Neural progenitor cell (in vitro differentiated cells): ENCODE results near the gene MEIS2. TPM values are rescaled to one million over a fixed set of nuclear protein-coding genes. Genes with fewer than 3 reads are reported as not detected.
A peak's percentile ranks its signal among the peaks of the same experiment; 100 is the strongest.

Source experiments
- DNase-seq: peaks from one replicate; pipeline ENCODE4 v3.0.0-alpha.2; 2016; ENCODE audit warnings: low spot score
- H2AFZ ChIP-seq: fragments of 200-600 bp; sonication (generic); replicated peaks from 2 replicates; pipeline ENCODE4 v1.6.1; 2016; ENCODE audit warnings: antibody characterized with exemption
- H3F3A ChIP-seq: fragments of 200-600 bp; sonication (generic); 2 replicates; pipeline ENCODE4 v1.6.1; 2016; ENCODE audit warnings: antibody characterized with exemption, low read depth
- H3K27ac ChIP-seq: fragments of 200-600 bp; sonication (generic); 2 replicates; pipeline ENCODE4 v1.5.1; 2016; ENCODE audit warnings: mild to moderate bottlenecking
- H3K27me3 ChIP-seq: fragments of 200-600 bp; sonication (generic); 2 replicates; pipeline ENCODE4 v1.6.1; 2016; ENCODE audit warnings: mild to moderate bottlenecking, moderate library complexity
- H3K36me3 ChIP-seq: fragments of 200-600 bp; sonication (generic); 2 replicates; pipeline ENCODE4 v1.5.1; 2016
- H3K4me1 ChIP-seq: fragments of 200-600 bp; sonication (generic); 2 replicates; pipeline ENCODE4 v1.6.1; 2016; ENCODE audit warnings: mixed run types
- H3K4me2 ChIP-seq: fragments of 200-600 bp; sonication (generic); 2 replicates; pipeline ENCODE4 v1.6.1; 2016
- H3K4me3 ChIP-seq: fragments of 200-600 bp; sonication (generic); 2 replicates; pipeline ENCODE4 v1.5.1; 2016
- H3K79me2 ChIP-seq: fragments of 200-600 bp; sonication (generic); 2 replicates; pipeline ENCODE4 v1.6.1; 2016; ENCODE audit warnings: low read depth
- H3K9ac ChIP-seq: fragments of 200-600 bp; sonication (generic); 2 replicates; pipeline ENCODE4 v1.6.1; 2016
- H3K9me3 ChIP-seq: fragments of 200-600 bp; sonication (generic); 2 replicates; pipeline ENCODE4 v1.5.1; 2016; ENCODE audit warnings: low read depth
- H4K20me1 ChIP-seq: fragments of 200-600 bp; sonication (generic); 2 replicates; pipeline ENCODE4 v1.6.1; 2016; ENCODE audit warnings: low read depth
- H3K27ac Mint-ChIP-seq: 3 replicates; pipeline ENCODE4 v1.8.0; 2021; ENCODE audit warnings: mixed read lengths
- H3K27me3 Mint-ChIP-seq: 2 replicates; pipeline ENCODE4 v1.8.0; 2022; ENCODE audit warnings: low read depth, mild to moderate bottlenecking, inconsistent platforms, moderate library complexity, mixed read lengths; ENCODE audit not compliant: insufficient read depth
- H3K36me3 Mint-ChIP-seq: 3 replicates; pipeline ENCODE4 v1.8.0; 2021; ENCODE audit warnings: mixed read lengths
- H3K4me1 Mint-ChIP-seq: 3 replicates; pipeline ENCODE4 v1.8.0; 2021; ENCODE audit warnings: mixed read lengths
- H3K4me3 Mint-ChIP-seq: 3 replicates; pipeline ENCODE4 v1.8.0; 2021; ENCODE audit warnings: mild to moderate bottlenecking, moderate library complexity, mixed read lengths
- H3K9me3 Mint-ChIP-seq: 3 replicates; pipeline ENCODE4 v1.8.0; 2020; ENCODE audit warnings: mixed read lengths
- CTCF ChIP-seq: fragments of 200-600 bp; sonication (generic); IDR thresholded peaks from 2 replicates; pipeline ENCODE4 v1.5.1; 2017; ENCODE audit warnings: antibody characterized with exemption, mild to moderate bottlenecking
- EZH2 ChIP-seq: fragments of 200-600 bp; sonication (generic); IDR thresholded peaks from 2 replicates; pipeline ENCODE4 v1.6.1; 2017; ENCODE audit warnings: antibody characterized with exemption, mild to moderate bottlenecking, moderate library complexity
- EZH2phosphoT487 ChIP-seq: fragments of 200-600 bp; sonication (generic); IDR thresholded peaks from 2 replicates; pipeline ENCODE4 v1.6.1; 2017; ENCODE audit warnings: antibody characterized with exemption
- total RNA-seq: library from RNA; depleted of rRNA; stranded (reverse); fragments of >200 nt; gene quantifications from 2 replicates; pipeline ENCODE4 v1.2.3, GENCODE V29; 2015; ENCODE audit warnings: low replicate concordance

MEIS2 gene
- total RNA-seq, 1 donor from 2014 or later, result 18.3 TPM

- H3K9me3 ChIP-seq, result no peaks in the 10 kb centered on the region
- H3K79me2 ChIP-seq, result no peaks in the 10 kb centered on the region
- TF ChIP-seq EZH2 (no peak), CTCF (no peak), EZH2phosphoT487 (peak; percentile 95)
- H3K36me3 ChIP-seq, result no peaks in the 10 kb centered on the region
- DNase-seq, result peak; percentile 93
- Mint-ChIP-seq H3K27ac (peak overlapping the region; percentile 93), H3K9me3 (no peaks in the 10 kb centered on the region), H3K27me3 (peaks cover 20% of the 10 kb centered on the region), H3K4me3 (peak overlapping the region; percentile 78), H3K36me3 (peaks cover 3% of the 10 kb centered on the region), H3K4me1 (peaks cover 37% of the 10 kb centered on the region)
- H3K4me3 ChIP-seq, result peak overlapping the region; percentile 37
- H3K27ac ChIP-seq, result peak overlapping the region; percentile 89
- H3K4me1 ChIP-seq, result peaks cover 52% of the 10 kb centered on the region
- H2AFZ ChIP-seq, result no peak overlapping the region
- peak overlapping the region; percentile 83 for H3K4me2 ChIP-seq
- H4K20me1 ChIP-seq, result no peaks in the 10 kb centered on the region
- no peak overlapping the region for H3K9ac ChIP-seq
- peaks cover 57% of the 10 kb centered on the region for H3F3A ChIP-seq
- peaks cover 4% of the 10 kb centered on the region for H3K27me3 ChIP-seq
Observed at GRCh38 chr15:37045859-37046740, 54.2 kb downstream of the MEIS2 start.

- H3K9me3 ChIP-seq, result no peaks in the 10 kb centered on the region
- TF ChIP-seq CTCF, result no peak
- TF ChIP-seq EZH2, result no peak
- H3K4me2 ChIP-seq, result peak overlapping the region; percentile 83
- H3K4me1 Mint-ChIP-seq, result peaks cover 37% of the 10 kb centered on the region
- no peaks in the 10 kb centered on the region for H3K9me3 Mint-ChIP-seq
- no peak overlapping the region for H2AFZ ChIP-seq
- peaks cover 3% of the 10 kb centered on the region for H3K36me3 Mint-ChIP-seq
- peaks cover 62% of the 10 kb centered on the region for H3K4me1 ChIP-seq
- H3K27ac Mint-ChIP-seq, result peak overlapping the region; percentile 18
- H3K27ac ChIP-seq, result peak overlapping the region; percentile 89
- DNase-seq, result peak; percentile 61
- H3K36me3 ChIP-seq, result no peaks in the 10 kb centered on the region
- H4K20me1 ChIP-seq, result no peaks in the 10 kb centered on the region
- no peaks in the 10 kb centered on the region for H3K79me2 ChIP-seq
- H3K4me3 ChIP-seq, result peak overlapping the region; percentile 37
- H3K9ac ChIP-seq, result no peak overlapping the region
- peak overlapping the region; percentile 78 for H3K4me3 Mint-ChIP-seq
- H3K27me3 Mint-ChIP-seq, result peaks cover 23% of the 10 kb centered on the region
- H3K27me3 ChIP-seq, result peaks cover 4% of the 10 kb centered on the region
- H3F3A ChIP-seq, result peaks cover 64% of the 10 kb centered on the region
Observed at GRCh38 chr15:37044915-37045648, 55.3 kb downstream of the MEIS2 start.

- Mint-ChIP-seq H3K27ac (no peak overlapping the region), H3K27me3 (peaks cover 31% of the 10 kb centered on the region), H3K4me3 (no peak overlapping the region), H3K9me3 (no peaks in the 10 kb centered on the region), H3K36me3 (peaks cover 3% of the 10 kb centered on the region), H3K4me1 (peaks cover 44% of the 10 kb centered on the region)
- no peak for TF ChIP-seq EZH2phosphoT487
- TF ChIP-seq CTCF, result no peak
- no peak for TF ChIP-seq EZH2
- Histone ChIP-seq H3K4me3 (no peak overlapping the region), H3K9me3 (no peaks in the 10 kb centered on the region), H2AFZ (no peak overlapping the region), H3K9ac (no peak overlapping the region), H3K4me2 (no peak overlapping the region), H3K4me1 (peaks cover 66% of the 10 kb centered on the region), H4K20me1 (no peaks in the 10 kb centered on the region), H3K36me3 (no peaks in the 10 kb centered on the region), H3K27me3 (no peaks in the 10 kb centered on the region), H3K27ac (no peak overlapping the region), H3K79me2 (no peaks in the 10 kb centered on the region), H3F3A (peaks cover 44% of the 10 kb centered on the region)
- no peak for DNase-seq
Observed at GRCh38 chr15:37041836-37042235, 58.5 kb downstream of the MEIS2 start.
